Islet precursor cell (in vitro differentiated cells): Measurements from ENCODE around the gene CRMP1.
"Not testable (repeated sequence)": the region's sequence is repeated elsewhere in the genome, so short reads cannot be mapped to it uniquely, and the experiment has no call there.

Experiments
- DNase-seq: peaks from one replicate; pipeline ENCODE4 v3.0.0-alpha.2; 2018

Gene CRMP1

DNA sequence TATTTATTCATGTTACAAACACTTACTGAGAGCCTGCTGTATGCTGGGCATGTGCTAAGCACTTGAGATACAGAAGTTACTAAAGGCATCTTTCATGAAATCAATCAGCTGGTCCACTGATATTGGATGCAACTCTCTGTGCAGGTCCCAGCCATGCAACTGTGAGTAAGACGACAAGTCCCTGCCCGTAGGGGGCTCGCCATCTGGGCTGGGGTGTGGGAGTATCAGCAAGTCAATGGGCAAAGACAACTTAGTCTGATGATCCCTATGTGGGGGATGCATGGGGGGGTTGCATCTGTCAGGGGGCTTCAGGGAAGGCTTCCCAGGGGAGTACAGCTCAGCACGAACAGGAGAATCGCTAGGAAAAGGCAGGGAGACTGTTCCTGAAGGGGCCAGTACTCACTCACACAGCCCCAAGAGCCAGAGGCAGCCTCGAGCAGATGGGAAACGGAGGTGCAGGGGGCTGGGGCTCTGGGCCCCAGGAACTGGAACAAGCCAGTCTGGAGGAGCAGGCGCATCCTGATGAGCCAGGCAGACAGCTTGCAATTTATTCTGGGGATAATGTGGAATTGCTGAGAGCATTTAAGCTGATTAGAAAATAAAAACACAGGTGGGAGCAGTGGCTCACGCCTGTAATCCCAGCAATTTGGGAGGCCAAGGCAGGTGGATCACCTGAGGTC is 40.2 kb downstream of the CRMP1 start:
- DNase-seq: no peak

DNA sequence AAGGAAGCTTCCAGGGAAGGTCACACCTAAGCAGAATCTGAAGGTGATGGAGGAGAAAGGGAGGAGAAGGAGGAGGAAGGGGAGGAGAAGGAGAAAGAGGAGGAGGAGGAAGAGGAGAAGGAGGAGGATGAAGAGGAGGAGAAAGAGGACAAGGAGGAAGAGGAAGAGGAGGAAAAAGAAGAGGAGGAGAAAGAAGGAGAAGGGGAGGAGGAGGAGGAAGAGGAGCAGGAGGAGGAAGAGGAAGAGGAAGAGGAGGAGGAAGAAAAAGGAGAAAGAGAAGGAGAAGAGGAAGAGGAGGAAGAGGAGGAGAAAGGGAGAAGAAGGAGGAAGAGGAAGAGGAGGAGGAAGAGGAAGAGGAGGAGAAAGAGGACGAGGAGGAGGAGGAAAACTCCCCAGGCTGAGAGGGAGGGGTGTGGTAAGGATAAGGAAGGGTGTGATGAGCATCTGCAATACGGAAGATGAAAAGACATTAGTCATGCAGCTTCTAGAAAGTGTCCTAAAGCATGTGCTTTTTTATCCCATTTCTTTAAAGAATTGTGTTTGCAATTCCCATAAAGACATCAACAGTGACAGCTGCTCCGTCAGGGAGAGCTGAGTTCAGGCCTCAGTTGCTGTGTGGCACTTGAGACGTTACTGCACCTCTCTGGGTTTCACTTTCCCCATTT is 41.1 kb downstream of the CRMP1 start:
- no peak for DNase-seq

DNA sequence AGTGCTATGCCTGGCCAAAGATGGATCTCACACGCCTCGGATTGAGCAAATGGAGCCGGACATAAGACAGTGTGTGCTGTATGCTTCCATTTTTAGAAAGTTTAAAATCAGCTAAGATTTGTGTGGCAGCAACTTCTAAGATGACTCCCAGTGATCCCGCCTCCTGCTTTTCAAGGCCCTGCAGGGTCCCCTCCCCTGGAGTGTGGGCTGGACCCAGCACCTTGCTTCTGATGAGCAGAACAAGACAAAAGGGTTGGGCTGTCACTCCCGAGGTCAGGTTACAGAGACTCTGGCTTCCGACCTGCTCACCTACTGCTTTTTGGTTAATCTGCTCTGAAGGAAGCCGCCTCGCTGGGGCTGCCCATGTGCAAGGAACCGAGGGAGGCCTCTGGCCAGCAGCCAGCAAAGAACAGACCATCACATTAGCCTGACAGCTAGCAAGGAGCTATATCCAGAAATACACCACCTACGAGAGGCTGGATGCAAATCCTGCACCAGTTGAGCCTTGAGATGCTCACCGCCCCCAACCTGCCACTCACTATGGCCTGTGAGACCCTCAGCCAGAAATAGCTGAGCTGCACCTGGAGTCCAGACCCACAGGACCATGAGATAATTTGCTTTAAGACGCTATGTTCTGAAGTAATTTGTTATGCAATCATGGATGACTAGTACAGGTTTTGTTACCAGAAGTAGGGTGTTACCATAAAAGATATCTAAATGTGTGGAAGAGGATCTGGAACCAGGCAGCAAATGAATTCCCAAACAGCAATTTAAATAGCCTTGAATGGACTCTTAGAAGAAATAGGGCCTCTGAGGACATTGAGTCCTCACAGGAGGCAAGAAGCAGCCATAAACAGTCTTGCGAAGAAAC is 47.6 kb downstream of the CRMP1 start:
- DNase-seq: peak; percentile 42

DNA sequence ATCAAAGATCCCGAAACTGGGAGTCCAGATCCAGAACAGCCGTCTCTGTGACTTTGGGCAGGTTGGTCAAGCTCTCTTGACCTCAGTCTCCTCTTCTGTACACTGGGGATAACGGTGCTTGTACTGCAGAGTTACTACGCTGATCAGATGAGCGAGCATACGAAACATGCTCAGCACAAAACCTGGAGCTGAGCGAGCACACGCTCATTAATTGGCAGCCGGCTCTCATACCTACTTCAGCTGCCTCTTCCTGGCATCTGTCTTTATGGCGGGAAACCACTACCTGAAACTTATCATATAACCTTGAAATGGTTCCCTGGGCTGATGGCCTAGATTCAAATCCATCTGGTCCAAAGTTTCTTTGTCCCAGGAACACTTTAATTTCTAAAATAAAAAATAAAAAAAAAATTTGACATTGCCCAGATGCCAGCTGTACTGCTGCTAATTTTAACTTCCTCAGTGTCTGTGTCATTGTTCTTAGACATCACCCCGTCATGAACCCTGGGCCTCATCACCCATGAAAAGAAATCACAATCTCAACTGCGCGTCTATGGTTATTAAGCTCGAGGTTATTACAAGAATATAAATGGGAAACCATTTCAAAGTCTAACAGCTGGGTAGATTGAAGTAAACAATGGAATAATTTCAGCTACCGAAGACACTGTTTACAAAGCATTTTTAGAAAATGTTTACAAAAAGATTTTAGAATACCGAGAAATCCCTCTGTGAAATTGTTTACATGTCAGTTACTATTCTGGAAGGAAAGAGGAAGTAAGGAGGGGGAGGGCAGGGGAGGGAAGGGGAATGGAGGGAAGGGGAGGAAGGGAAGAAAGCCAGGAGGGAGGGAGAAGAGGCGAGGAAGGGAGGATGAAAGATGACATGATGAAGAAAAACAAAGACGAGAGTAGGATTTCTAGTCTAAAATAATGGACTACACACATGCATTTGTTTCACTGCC is 49.0 kb downstream of the CRMP1 start:
- DNase-seq: no peak

DNA sequence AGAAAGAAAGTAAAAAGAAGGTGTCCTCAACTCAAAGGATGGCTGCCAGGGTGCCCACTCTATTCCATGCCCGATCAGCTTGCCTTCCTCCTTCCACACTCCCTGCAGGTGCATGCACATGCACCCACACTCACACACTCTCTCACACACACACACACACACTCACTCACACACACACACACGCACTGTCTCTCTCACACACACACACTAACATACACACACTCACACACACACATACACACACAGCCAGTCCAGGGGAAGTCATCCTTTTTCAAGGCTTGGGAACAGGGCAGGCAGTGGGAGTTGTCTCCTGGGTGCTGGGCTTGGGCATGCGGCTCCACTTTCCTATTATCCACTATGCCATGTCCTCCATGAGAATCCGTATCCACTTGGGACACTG is 50.4 kb downstream of the CRMP1 start:
- no peak for DNase-seq

DNA sequence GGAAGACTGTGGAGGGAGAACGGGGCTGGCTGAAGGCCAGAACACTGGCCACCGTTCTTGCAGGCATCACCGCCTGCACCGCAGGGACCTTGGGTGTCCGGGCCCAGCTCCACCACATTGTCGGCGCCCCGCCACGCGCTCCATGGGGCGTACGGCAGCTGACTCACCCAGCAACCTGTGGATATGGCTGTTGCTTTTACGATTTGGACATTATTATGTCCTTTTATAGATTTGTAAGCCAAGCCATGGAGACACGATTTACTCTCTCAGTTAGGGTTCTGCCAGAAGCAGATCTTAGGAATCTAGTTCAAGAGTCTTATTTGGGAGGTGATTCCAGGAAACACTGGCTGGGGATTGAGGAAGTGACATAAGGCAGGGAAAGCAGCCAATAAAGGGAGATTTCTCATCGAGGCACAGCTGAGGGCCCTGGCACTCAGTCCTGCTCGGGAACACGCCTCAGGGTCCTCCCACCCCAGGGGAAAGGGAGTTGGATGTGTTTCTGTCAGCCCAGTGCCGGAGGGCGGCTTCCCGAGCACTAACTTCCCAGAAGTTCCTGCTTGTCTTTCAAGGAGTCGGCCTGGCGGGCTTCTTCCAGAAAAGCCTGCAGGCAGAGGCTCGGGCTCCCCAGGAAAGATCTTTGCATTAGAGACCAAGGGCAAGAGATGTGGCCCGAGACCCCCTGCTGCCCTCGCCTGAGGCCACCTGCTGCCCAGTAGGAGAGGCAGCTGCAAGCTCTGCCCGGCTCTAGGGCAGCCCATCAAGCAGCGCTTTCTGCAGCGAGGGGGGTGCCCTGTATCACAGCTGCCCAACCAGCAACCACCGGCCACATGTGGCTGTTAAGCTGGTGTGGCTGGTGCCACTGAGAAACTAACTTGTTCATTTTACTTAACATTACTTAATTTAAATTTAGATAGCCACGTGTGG is 52.9 kb downstream of the CRMP1 start:
- peak; percentile 43 for DNase-seq

DNA sequence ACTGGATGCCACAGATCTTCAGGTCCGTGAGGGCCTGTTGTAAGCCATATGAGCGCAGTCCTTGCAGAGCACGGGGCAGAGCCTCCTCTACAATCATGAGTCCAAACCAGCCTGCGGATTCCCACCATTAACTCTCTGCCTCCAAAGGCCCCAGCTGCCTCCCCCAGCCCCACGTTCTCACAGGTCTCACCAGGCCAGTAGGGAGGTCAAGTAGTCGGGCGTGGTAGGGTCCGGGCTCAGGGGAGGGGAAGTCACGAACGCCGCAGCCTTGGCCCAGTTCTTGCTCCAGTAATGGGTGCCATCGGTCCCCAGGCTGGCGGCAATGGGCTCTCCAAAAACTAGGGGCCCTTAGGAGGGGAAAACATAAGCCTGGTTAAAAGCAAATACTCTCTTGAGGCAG is 53.6 kb downstream of the CRMP1 start:
- no peak for DNase-seq

DNA sequence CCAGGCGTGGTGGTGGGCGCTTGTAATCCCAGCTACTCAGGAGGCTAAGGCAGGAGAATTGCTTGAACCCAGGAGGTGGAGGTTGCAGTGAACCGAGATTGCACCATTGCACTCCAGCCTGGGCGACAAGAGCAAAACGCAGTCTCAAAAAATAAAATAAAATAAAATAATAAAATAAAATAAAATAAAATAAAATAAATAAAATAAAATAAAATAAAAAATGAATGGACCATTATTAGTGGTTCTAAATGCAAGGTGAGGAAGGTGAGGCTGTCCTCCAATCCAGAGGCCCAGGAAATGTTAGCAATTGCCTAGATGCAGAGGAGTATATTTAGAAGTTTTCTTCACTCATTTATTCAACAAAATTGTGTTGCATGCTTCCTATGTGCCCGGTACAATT is 55.4 kb downstream of the CRMP1 start:
- not testable (repeated sequence) for DNase-seq

DNA sequence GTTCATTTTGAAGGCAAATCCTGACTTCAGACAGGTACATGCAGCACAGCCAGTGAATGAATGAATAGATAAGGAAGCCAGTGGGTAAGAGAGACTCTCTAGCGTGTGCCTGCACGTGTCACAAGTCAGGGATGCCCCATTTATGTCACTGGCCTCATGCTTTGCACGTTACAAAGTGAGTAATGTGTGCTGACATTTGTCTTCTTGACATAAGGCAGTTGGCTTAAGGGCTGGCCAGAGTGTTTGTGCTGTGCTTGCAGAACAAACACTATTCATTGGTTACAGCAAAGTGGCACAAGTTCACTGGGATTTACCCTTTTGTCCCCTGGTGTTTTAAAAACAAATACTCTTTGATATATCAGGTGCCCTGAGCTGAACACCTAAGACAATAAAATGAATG is 55.9 kb downstream of the CRMP1 start:
- DNase-seq: no peak

DNA sequence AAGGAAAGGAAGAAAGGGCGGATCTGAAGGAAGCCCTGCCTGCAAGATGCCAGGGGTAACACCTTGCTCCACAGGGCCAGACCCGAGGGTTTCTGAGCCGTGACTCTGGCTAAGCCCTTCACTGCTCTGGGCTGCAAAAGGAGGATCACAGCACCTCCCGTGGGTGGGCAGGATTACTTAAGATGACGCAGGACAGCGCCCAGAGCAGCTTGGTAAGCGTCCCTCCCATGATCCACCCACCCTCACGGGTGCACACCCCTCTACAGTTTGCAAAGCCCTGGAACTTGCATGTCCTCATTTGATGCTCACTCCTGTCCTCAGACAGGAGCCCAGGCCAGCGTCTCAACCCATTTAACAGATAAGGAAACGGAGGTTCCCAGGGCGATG is 64.9 kb downstream of the CRMP1 start:
- no peak for DNase-seq

DNA sequence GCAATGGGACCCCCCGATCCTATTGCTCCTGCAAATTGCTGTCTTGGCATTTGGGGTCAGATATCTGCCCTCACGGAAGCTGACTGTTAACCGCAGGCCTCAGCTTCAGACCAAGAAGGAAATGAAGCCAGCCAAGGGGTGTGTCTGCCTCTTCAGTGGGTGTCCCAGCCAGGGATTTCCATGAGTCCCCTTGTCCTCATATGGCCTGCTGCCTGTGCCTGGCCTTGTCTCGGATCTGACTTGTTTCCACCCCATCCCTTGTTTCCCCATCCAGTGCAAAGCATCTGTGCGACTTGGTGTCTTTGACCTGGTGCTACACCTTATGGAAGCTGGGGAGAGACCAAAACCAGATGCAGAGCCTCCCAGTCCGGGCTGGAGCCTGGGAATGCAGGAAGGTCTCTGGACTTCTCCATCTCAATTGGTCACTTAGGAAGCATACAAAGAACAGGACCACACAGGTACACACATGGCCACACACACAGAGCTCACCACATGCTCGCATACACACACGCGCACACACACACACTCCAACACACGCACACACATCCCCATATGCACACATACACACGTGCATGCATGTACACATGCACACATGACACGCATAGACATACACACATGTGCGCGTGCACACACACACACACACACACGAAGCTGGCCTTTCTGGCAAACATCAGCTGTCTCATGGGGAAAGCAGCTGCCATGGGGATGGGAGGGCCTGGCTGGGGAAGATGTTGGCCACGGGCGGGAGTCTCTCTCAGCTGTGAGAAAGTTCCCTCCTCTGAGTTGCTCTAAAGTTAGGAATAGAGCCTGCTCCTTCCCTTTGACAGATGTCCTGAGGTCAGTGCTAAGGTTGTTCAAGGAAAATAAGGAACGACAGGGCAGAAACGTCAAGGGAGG is 65.5 kb downstream of the CRMP1 start:
- DNase-seq: no peak

DNA sequence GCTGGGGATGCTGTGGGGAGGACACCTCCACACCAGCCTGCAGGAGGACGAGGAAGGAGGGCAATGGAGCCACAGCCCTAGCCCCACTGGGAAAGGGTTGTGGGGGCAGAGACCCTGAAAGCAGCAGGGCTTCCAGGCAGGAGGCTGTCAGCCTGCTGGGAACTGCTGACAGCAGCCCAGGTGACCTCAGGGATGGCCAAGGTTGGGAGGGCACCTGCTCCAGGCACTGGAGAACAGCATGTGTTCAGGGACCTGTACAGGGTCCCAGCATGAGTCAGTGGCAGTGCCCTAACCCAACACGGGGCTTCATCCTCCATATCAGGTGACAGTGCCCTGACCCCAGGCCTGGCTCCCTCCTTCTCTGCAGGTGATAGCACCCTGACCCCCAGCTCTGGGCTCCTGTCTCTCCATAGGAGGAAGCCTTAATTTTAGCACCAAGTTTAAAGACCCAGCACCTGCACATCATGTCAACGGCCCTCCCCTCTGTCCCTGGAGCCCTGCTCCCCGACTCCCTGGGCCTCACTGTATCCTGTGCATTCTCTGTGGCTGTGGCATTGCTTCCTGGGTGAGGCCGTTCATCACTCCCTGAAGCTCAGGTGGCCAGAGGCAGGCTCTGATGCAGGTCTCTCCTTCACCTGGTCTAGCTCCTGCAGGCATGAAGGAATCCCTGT is 66.3 kb downstream of the CRMP1 start:
- no peak for DNase-seq

DNA sequence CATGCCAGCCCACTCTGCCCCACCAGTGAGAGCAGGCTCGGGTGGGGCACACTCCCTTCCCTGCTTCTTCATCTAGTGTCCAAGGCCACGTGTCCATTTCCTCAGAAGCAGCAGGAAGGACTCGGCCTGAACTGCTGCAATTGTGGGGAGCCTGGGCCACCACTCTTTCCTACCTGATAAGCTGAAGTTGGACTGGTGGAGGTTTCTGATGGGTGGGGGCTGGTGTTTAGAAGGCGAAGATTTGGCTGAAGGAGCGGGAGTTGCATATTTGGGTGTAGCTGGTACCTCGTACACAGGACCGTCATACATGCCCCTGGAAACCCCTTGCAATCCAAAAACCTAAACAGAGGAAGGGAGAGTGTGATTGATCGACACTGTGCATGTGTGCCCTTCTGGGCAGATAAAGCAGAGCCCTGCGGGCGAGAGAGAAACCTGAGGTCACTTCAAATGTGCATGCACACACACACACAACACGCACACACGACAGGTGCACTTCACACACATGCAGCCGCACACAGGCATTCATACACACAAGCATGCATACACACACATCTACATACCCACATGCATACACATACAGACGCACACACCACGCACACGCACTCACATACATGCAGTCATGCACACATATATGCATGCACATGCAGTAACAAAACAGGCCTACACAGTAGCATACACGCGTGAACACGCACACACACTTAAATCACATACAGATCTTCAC is 67.4 kb downstream of the CRMP1 start:
- DNase-seq: no peak

DNA sequence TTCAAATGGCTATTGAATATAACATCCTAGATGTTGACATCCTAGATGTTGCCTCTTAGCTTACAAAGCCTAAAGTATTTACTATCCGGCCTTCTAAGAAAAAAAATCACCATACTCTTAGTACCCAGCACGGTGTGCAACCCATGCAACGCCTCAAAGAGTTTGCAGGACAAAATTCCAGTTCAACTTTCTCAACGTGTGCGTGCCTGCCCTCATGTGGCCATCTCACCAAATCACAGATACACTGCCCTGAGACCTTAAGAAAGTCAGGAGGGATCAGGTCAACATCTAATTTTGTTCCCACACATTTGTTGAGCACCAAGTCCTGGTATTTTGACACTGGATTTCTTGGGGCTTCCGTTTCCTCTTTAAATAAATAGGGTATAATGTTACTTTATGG is 68.3 kb downstream of the CRMP1 start:
- no peak for DNase-seq

DNA sequence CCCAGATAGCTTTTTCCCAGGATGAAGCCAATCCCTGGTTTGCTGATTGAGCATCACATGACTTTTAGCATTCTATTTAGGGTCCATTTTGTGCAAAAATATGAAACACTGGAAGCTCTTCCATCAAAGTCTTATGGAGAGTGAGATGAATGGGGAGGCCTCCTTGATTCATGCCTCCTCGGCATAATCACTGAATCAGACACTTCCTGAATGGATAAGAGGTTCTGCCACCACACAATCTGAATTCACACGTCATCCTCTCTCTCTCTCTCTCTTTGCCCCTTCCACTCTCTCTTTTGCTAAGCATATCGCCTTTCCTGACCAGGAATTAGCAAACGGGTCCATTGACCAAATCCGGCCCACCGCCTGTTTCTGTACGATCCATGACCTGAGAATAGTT is 68.7 kb downstream of the CRMP1 start:
- DNase-seq: no peak

DNA sequence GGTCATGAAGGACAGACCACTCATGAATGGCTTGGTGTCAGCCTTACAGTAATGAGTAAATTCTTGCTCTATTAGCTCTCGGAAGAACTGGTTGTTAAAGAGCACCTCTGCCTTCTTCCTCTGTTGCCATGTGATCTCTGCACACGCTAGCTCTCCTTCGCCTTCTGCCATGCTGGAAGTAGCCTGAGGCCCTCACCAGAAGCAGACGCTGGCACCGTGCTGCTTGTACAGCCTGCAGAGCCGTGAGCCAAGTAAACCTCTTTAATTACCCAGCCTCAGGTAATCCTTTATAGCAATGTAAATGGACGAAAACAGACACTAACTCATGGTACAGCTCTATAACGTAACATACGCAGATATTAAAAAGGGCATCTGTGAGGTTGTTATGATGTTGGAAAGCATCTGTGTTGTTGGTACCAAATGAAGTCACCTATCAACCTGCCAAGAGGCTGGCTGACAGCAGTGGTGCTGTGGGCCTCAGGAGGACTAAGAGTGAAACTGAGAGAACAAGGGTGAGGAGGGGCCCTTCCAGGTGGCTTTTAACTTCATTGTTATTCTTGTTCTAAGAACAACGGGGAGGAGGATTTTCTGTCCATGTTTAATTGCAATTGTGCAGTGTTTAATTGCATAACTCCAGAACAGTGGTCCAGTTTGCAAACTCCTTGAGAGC is 69.2 kb downstream of the CRMP1 start:
- DNase-seq: no peak

DNA sequence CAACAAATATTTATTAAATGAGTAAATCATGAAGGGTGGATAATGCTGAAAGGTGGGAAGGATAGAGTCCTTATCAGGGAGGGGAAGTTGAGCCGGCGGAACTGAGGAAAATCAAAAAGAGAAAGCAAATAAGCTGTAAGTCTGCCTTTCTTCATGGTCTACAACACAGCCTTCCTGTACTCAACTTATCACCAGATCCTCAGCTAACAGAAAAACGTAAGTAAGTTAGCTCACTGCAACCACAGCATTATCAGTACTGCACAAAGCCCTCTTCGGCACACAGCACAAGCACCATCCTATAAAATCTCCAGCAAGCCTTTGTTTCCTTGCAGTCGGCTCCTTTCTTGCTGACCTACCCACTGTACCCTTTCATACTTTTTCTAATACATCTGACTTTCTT is 70.3 kb downstream of the CRMP1 start:
- no peak for DNase-seq

DNA sequence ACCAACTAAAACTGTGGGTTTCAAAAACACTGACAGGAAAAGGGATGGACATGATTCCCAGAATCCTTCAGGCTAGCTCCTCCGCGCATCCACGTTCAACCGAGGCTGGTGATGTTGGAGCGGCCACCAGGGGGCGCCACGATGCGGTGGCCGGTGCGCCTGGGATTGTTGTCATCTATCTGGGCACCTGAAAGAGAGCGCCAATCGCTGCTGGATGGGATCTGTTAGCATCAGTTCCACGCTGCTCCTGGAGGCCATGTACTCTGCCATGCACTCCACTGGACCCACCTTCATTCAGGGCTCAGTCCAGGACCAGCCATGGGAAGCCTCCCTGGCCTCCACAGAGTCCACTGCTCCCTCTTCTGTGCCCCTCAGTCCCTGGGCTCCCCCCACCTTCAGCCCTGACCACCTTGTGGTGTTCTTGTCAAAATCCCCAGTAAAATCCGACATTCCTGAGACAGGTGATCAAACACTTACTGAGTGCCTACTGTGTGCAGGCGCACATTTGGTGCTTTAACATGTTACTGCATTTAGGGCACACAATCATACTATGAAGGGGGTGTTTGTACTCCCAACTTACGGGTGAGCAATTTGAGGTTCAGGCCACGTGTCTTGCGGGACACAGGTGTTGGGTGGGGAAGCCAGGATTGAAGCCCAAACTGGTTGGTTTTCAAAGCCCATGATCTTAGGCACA is 71.1 kb downstream of the CRMP1 start:
- peak; percentile 73 for DNase-seq
